ENCODE results near the gene JMJD6. TPM values are rescaled to one million over a fixed set of nuclear protein-coding genes. Genes with fewer than 3 reads are reported as not detected.

JMJD6 gene
- total and polyA plus RNA-seq, 9 of the 15 experiments (the other 6 are each of a cell fraction or from before 2014, with no cell fraction given) = 2.5 to 52.3 (median 36.3) TPM

- TF ChIP-seq CHD7 (IDR thresholded peaks at IDR 0.05; ENCODE audit: low read depth, low read length) = no peak
- no peak for TF ChIP-seq TCF15 (CRISPR knock-in tag; IDR thresholded peaks at IDR 0.05)
- TF ChIP-seq MEF2A (IDR thresholded peaks at IDR 0.05; ENCODE audit: control insufficient read depth, low read depth, low read length) = no peak
- TF ChIP-seq NELFE (IDR thresholded peaks at IDR 0.05; ENCODE audit: insufficient read depth, insufficient read length) = peak; percentile 98
- TF ChIP-seq SMAD2 (IDR thresholded peaks at IDR 0.05; ENCODE audit: low read depth, low read length) = no peak
- peak; percentile 100 for TF ChIP-seq GTF2E2 (tag; IDR thresholded peaks at IDR 0.05)
- no peak for TF ChIP-seq NEUROD1 (IDR thresholded peaks at IDR 0.05; ENCODE audit: borderline replicate concordance, low read depth, low read length, partially characterized antibody)
- 0 out of 2 replicates have a peak, but pooled peaks have one; percentile 22 for TF ChIP-seq SOX6 (IDR thresholded peaks at IDR 0.05)
- TF ChIP-seq NUFIP1 (IDR thresholded peaks at IDR 0.05; ENCODE audit: partially characterized antibody) = no peak
- TF ChIP-seq AFF1 (IDR thresholded peaks at IDR 0.05; ENCODE audit: low read depth in 1 of 2, partially characterized antibody in 2 of 2) = peak in 1 of 2 experiments; percentile 71
- no peak for TF ChIP-seq ZNF76 (CRISPR knock-in tag; IDR thresholded peaks at IDR 0.05; ENCODE audit: borderline replicate concordance)
- TF ChIP-seq MAFF (IDR thresholded peaks at IDR 0.05; ENCODE audit: low read length) = peak; percentile 64; the same call in 1 of the 2 replicates
Observed at GRCh38 chr17:76737082-76737675, 10.8 kb upstream of the JMJD6 start, which contains the start of gene SRSF2 (continued).
